HG03060 (cell line): Measurements from ENCODE around the gene DEGS2.

Experiments
- ATAC-seq: cut with Tn5 transposase; IDR thresholded peaks from one replicate; pipeline ENCODE4 v1.9.1; 2021; ENCODE audit warnings: low read depth, moderate number of reproducible peaks; ENCODE audit not compliant: unreplicated experiment

The DEGS2 gene

GRCh38 chr14:100117026-100117425, 42.4 kb downstream of the DEGS2 start:
- no peak for ATAC-seq

DNA sequence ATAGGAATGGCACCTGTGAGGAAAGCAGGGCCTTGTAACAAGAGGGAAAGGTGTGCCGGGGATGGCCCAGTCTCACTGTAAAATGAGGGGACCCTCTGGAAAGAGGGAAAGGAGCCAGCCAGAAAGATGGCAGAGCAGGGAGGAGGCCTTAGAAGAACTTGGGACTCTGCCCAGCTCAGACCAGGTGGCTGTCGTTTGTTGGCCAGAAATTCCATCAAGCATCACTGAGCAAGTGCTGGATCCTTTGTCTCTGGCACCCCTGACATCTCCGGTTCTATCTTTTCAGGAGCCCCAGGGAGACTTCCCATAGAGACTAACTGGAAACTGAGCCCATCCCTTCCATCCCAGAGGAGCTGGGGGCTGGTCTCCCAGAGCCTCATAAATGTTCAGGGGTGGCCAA, 43.3 kb downstream of the DEGS2 start:
- no peak for ATAC-seq

DNA sequence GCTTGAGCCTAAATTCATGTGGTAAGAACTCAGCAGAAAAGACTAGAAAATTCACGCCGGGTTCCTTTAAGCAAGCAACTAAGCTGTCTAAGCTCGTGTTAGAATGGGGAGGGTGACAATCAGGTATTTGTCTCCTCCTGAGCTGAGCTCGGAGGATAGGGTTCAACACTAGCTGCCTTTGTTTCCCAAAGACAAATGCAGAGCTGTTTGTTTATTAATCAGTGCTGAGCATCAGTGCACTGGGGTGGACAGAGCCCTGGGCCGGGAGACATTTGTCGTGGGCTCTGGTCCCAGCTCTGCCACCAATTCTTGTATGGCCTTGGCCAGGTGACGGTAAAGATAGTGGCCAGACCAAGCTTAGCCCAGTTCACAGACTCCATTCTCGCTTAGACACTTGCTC, 43.7 kb downstream of the DEGS2 start:
- no peak for ATAC-seq

- ATAC-seq, result no peak
Measured at GRCh38 chr14:100115236-100115635, 44.2 kb downstream of the DEGS2 start.

DNA sequence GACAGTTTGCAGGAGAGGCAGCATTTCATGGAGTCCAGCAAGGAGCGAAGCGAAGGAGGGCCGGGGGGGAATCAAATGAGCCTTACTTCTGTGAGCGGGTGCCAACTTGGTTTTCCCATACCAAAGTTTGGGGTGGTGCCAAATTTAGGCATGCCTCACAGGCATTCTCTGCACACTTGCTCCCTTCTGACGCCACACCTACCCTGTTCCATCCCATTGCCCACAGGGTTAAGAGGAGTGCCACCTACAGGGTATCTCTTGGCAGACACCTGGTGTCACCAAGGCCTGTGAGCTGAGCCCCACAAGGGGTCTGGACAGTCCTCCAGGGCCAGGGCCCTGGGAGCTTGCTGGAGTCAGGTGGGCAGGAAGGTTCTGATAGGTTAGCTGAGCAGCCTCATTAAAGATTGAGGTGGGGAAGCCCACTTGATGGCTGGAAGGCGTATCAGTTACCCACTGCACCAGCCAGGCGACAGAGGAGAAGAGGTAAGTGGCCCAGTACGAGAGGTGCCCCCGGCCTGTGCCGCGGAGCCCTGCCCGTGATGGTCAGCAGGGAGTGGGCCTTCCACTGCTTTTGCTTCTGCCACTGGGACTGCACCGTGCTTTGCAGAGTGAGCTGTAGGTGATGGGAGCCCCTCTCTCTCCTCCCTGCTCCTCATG, 45.2 kb downstream of the DEGS2 start:
- ATAC-seq, result no peak

DNA sequence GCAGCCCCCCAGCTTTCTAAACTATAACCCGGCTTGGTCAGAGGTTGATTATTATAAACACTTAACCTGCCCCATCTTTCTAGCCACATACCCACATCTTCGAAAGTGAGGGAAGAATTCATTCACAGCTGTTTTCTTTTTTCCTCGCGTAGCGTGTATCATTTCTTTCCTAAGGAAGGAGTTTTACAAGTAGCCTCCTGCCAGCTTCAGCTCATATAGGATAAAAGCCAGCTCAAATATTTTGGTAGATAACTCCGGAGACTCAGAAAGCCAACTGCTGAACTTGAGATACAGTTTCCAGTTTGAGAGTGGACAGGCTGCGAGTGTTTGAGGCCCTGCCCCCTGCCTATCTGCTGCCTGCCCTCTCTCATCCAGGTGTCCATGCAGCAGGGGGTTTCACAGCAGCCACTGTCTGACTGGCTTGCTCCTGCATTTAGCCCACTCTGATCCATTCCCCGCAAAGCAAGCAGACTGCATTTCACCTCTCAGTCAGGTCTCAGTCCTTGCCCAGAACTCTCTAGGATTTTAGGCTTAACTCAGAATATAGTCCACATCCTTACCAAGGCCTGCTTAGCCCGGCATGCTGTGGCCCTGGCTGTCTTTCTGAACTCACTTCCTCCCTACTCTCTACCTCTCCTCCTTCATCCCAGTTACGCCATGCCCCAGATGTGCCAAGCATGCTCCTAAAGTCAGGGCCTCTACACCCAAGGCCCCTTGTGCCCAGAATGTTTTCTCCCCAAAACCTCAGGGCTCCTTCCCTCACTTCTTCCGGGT, 47.3 kb downstream of the DEGS2 start:
- ATAC-seq, result no peak

- no peak for ATAC-seq
Measured at GRCh38 chr14:100110816-100111215, 48.6 kb downstream of the DEGS2 start.

- ATAC-seq, result no peak
Measured at GRCh38 chr14:100109594-100109955, 49.9 kb downstream of the DEGS2 start.

DNA sequence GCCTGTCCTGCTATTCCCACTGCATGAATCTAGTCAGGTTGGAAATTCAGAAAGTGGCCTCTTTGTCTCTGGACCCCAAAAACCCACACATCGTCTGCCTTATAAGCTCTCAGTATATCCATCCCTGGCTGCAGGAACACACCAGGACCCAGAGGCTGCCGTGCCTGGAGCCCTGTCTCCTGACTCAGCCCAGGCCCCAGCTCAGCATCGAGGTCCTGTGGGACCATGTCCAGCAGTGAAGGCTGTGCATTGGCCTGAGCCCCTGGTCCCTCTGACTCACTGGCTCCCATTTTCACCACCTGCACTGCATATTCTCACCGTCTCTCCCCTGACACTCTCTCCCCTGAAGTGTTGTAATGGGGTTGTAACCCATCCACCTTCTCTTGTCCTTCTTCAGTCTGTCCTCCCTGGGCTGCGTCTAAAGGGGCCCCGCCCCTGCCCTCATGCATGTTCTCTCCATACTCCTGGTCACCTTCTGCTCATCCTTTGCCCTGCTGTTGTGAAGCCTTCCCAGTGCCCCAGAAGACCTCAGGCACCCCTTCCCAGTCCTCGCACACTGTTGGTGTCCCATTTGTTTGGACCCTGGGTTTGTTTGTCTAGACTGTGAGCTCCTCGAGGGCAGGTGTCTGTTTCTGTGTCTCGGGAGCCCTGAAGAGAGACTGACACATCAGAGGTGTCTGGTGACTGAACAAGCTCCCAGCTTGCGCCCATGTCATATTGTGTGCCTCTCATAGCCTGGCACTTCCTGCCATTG, 50.4 kb downstream of the DEGS2 start:
- no peak for ATAC-seq

GRCh38 chr14:100108042-100108825, 51.2 kb downstream of the DEGS2 start:
- peak; percentile 59 for ATAC-seq

DNA sequence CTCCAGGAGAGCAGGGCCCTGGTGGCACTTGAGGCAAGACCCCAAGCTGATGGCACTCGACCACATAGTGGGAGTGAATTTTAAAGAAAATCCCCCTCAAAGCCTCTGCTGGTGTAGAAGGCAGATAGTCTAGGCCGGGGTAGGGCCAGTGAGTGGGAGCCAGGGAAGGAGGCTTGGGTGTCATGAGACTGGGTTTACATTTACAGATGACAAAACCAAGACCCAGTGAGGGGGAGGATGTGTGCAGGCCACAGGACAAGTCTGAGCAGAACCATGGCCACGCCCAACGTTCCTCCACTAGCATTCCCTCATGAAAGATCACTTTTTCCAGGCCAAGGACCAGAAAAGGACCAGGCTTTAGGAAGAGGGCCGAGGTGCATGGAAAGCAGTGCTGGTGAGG, 52.2 kb downstream of the DEGS2 start:
- no peak for ATAC-seq

DNA sequence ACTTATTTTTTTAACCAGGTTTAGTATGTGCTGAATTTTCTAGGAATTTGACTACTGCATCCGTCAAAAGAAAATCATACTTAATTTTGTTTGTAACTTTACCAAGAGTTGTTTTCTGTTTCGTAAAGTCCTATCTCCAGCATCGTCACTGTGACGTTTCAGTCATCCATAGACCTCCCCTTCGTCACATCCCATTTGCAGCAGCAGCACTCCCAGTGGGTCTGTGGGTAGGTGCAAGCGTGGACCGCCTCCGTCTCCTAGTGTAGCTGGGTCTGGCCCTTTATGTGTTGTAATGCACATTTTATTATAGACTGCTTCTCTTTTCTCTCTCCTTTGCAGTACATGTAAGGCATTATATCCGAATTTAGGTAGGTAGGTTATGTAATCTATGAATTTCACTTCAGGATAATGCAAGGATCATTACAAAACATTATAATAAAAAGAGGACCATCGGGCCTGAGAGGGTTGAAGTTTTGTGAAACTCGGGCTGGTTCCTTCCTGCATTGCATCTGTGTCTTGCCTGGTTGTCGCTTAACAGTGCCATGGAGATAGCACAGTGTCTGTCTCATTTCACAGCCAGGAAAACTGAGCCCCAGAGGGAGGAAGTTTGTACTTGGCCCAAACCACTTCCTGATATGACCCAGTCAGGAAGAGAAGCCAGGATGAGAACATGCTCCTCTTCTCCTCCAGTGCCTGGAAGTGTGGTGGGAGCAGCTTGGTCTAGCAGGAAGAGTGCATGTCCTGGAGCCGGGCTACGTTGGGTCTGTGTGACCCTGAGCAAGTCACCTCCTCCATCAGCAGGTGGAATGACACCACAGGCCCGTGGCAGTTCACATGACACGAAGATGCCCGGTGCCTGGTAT, 53.0 kb downstream of the DEGS2 start:
- no peak for ATAC-seq

DNA sequence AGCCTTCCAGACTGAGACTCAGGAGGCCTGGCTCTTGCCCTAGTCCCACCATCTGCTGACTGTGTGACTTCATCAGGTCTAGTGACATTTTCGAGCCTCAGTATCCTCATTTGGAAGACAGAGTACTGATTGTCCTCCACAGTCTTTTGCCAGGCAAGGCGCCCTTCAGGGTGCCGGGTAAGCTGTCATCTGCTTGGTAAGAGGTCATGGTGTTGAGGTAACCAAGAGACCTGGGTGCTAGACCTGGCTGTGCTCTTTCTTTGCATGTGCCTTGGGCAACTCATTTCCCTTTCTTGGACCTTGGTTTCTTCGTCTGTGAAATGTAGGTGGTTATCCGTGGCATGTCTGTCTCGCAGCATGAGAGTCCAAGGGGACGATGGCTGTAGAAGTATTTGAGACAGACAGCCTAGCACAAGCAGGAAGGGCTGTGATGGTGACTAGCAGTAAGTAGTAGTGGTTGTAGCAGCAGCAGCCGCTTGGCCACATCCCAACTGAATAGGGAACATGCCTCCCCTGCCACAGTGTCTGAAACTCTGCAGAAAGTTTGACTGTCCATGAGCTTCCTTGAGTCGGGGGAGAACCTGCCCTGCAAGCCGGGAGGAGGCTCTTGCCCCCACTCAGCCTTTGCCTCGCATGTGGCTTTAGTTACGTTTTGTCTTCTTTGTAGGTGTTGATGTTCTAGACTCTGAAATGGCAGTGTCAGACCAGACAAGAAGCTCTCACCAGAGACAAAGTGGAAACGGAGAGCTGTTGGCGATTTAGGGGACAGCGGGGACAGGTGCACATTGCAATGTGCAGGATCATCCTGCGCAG, 53.9 kb downstream of the DEGS2 start:
- no peak for ATAC-seq

DNA sequence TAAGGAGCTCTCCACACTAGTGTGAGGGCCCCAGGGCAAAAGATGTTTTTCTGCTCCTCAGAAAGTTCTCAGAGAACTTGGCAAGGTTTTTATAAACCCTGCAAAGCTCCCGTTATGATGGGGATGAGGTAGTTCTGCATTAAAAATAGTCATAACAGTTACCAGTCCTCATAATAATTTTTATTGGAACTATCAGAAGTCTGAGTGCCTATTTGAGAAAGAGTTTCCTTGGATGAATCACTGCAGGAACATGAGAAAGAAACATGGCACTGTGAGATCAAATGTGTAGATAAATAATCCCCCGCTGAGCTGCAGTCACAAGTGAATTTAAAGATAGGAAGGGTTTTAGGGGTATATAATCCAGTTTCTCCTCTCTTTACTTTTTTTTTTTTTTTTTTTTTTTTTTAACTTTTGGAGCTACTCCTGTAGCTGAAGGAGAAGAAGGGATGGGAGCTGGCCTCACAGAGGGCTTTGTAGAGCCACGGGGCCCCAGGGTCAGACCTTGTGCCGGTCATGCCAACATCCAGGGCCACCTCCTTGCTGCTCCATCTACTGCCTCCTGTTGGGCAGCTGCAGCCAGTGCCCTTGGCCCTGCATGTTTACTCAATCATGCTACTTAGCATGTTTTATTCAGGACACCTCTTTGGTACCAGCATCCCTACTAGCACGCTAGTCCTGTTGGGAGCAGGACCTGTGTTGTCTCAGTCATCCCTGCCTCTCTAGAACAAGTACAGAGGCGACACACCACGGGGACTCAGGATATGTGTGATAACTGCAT, 54.7 kb downstream of the DEGS2 start:
- no peak for ATAC-seq

DNA sequence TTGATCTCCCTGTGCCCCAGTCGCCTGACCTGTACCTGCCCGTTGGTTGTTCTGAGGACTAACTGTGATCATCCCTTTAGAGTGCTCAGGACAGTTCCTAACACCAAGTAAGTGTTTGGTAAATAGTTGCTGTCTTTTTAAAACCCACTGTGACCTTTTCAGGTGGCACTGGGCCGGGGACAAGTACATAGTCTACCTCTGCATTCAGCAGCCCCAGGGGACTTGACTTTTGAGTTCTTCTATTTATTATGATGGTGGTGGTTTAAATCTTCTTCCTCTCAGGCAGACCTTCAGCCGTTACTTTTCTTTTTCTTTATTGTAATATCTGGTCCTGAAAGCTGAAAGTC, 55.5 kb downstream of the DEGS2 start:
- no peak for ATAC-seq

DNA sequence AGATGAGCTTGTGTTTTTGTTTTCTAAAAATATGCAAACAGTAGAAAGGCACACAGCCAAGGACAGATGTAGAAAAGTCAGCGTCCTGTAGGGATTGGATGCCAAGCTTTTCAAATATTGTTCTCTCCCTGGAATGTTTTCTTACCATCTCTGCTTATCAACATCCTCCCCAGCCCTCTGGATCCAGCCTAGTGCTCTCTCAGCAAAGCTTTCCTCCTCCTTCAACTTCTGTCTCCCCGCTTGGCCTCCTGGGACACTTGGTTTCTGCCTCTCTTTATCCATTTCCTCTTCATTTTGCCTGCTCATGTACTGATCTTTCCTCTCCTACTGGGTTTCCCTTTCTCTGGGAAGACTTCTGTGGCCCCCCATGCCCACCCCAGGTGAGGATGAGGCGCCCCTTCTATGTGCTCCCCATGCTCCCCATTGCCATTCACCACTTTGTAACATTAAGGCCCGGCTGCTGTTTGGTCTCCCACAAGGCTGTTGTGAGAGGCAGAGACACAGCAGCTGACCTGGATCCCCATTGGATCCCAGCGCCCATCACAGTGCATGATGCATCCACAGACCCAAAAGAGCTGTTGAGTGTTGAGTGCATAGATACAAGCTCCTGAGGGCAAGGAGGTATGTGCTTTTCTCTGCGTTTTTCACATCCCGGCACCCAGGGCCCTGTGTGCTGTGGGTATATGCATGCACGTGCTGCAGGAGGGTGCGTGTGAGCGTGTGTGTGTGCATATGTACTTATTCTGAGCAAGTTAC, 56.0 kb downstream of the DEGS2 start:
- ATAC-seq, result no peak

DNA sequence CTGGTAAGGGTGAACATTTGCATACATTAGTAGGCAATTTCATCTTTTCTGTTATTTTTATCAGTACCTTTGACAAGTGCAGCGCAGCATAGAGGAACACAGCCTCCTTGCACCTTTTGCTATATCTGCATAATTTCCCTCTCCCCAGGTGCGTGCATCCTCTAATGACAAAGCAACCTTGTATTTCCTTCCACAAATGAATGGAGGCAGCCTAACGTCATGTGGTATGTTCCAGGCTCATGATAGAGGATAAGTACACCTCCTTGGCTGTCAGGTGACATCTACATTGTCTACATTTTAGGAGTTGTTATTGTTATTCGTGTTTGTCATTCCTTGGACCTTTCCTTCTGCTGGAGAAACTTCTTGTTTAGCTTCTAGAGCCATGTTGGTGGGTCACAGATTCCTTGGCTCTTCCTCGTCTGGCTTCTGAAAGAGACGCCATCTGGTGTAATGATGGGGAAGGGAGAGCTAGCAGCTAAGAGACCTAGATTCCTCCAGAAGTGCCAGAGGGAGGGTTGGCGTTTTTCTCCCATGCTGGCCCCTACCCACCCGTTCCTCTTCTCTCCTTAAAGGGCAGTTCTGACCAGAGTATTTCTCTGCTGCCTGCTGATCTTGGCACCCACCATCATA, 57.2 kb downstream of the DEGS2 start:
- ATAC-seq, result no peak
